Naive B cell (primary cell): ENCODE results near the gene IL18RAP. TPM values are rescaled to one million over a fixed set of nuclear protein-coding genes. Genes with fewer than 3 reads are reported as not detected.

Experiments used
- ATAC-seq, 2 donors: fragments of 150-1000 bp; cut with Tn5 transposase; 2 replicates each; pipeline ENCODE4 v1.10.0; 2021; ENCODE audit warnings: low read depth in 2 of 2, mild to moderate bottlenecking in 2 of 2, moderate library complexity in 2 of 2
- DNase-seq: peaks from one replicate; pipeline ENCODE4 v3.0.0; 2022
- H3K27ac Mint-ChIP-seq, 6 donors: one replicate each; pipeline ENCODE4 v1.8.0; 2020 to 2022; ENCODE audit warnings: mild to moderate bottlenecking in 6 of 6, mixed read lengths in 6 of 6, moderate library complexity in 5 of 6, inconsistent platforms in 2 of 6
- H3K27me3 Mint-ChIP-seq, 3 donors: one replicate each; pipeline ENCODE4 v1.8.0; 2021 to 2022; ENCODE audit warnings: mixed read lengths in 3 of 3, mild to moderate bottlenecking in 1 of 3
- H3K36me3 Mint-ChIP-seq, 2 donors: one replicate each; pipeline ENCODE4 v1.8.0; 2020 to 2022; ENCODE audit warnings: mixed read lengths in 2 of 2, inconsistent platforms in 1 of 2, mild to moderate bottlenecking in 1 of 2
- H3K4me1 Mint-ChIP-seq, 3 donors: one replicate each; pipeline ENCODE4 v1.8.0; 2020 to 2022; ENCODE audit warnings: mixed read lengths in 3 of 3, inconsistent platforms in 1 of 3, mild to moderate bottlenecking in 1 of 3, moderate library complexity in 1 of 3
- H3K4me3 Mint-ChIP-seq, 8 donors: one replicate each; pipeline ENCODE4 v1.8.0; 2020 to 2022; ENCODE audit warnings: mild to moderate bottlenecking in 8 of 8, mixed read lengths in 8 of 8, moderate library complexity in 8 of 8, inconsistent platforms in 2 of 8
- H3K9me3 Mint-ChIP-seq, 7 donors: one replicate each; pipeline ENCODE4 v1.8.0; 2020 to 2022; ENCODE audit warnings: mixed read lengths in 7 of 7, mild to moderate bottlenecking in 5 of 7, inconsistent platforms in 2 of 7, moderate library complexity in 1 of 7
- polyA plus RNA-seq, 6 donors: library from polyadenylated mRNA; unstranded; fragments of 300-500 nt; fragmentation: Illumina TruSeq; gene quantifications; one replicate each; pipeline ENCODE4 v1.2.3, GENCODE V29; 2021; ENCODE audit warnings: low read depth in 6 of 6

Gene IL18RAP
- polyA plus RNA-seq, 6 donors from 2014 or later, result not detected

DNA sequence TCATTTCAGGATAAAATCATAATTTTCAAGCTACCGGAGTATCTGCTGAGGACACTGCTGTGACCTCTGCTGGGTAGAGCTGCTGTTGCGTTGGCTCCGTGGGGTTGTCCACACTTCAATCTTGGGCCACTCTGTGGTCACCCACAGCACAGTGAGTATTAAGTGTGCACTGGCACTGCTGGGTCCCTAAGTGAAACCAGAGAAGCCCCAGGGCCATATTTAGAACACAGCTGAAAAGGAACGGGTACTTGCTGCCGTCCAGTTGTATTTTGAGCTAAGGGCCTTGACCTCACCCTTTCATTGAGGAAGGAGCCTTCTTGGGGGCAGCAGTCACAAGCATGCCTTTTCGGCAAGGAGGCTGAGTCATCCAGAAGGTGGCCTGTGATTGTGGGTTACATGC, 60.1 kb downstream of the IL18RAP start:
- H3K27ac Mint-ChIP-seq, result no peak overlapping the region
- H3K9me3 Mint-ChIP-seq, result no peaks in the 10 kb centered on the region
- DNase-seq, result no peak
- no peaks in the 10 kb centered on the region for H3K36me3 Mint-ChIP-seq
- H3K27me3 Mint-ChIP-seq, result peaks cover 14 to 41% (median 40%) of the 10 kb centered on the region in 3 donors
- no peaks in the 10 kb centered on the region for H3K4me1 Mint-ChIP-seq
- no peak for ATAC-seq
- H3K4me3 Mint-ChIP-seq, result no peak overlapping the region

DNA sequence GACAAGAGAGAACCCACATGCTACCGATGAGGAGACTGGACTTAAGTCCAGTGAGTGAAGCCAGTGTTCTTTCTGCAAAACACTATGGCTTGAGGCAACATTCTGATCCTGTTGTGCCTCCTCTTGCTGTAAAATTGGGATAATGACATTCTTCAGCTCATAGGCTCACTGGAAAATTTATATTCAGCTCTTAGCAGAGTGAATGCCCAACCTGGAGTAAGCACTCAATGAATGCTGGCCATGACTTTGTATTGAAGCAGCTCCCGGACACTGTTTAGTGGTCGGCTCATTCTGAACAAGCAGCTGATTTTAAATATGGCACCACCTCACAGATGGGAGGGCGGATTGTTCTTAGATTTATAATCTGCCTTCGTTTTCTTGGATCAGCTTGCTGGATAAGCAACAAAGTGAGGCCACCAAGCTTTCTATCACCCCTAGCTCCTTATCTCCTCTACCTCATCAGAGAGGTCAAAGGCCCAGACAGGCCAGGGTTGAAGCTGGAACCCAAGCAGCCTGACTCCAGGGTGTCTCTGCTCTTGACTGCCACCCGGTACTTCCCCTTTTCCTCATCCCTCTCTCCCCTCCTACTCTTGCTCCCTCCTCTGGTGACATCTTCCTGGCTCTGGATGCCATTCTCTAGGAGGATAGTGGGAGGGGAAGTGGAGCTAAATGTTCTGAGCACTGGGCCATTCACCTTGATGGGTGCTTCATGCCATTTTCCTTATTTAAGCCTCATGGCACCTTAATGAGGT, 61.5 kb downstream of the IL18RAP start:
- Mint-ChIP-seq H3K27me3 (peaks cover 18 to 44% (median 40%) of the 10 kb centered on the region in 3 donors), H3K27ac (no peak overlapping the region), H3K9me3 (no peaks in the 10 kb centered on the region), H3K4me3 (no peak overlapping the region), H3K36me3 (no peaks in the 10 kb centered on the region), H3K4me1 (peaks cover 0 to under 1% (median 0%) of the 10 kb centered on the region in 3 donors)
- DNase-seq (no peak), ATAC-seq (no peak)

DNA sequence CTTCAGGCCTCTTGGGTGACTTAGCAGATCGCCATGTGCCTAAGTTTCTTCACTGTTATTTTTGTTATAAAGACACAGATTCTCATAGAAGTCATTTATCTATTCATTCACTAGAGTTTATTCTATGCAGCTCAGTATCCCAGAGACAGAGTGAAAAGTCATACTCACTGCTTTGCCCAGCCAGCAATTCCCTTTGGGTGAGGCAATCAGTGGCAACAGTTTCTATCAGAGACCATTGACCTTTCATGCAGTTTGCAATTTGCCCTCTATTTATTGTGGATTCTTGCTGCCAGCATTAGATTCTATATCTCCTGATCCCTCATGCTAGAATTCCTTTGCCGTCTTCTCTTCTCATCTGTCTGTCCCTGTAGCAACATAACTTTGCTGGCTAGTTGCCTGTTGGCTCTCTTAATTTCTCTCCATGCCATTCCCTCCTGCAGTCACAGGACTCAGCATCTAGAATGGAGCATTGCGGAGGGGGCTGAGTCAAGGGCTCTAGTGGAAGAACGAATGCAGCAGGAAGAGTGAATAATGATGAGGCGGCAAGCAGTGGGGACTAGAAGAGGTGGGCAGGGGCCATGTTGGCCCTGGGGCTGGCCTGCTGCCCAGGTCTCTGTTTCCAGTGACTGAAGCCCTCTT, 62.3 kb downstream of the IL18RAP start:
- Mint-ChIP-seq H3K36me3 (no peaks in the 10 kb centered on the region), H3K4me3 (no peak overlapping the region), H3K4me1 (peaks cover 0 to 5% (median 0%) of the 10 kb centered on the region in 3 donors), H3K9me3 (peaks cover 0 to 4% (median 0%) of the 10 kb centered on the region in 7 donors), H3K27me3 (peaks cover 22 to 44% (median 40%) of the 10 kb centered on the region in 3 donors), H3K27ac (no peak overlapping the region)
- DNase-seq, result no peak
- ATAC-seq, result no peak

DNA sequence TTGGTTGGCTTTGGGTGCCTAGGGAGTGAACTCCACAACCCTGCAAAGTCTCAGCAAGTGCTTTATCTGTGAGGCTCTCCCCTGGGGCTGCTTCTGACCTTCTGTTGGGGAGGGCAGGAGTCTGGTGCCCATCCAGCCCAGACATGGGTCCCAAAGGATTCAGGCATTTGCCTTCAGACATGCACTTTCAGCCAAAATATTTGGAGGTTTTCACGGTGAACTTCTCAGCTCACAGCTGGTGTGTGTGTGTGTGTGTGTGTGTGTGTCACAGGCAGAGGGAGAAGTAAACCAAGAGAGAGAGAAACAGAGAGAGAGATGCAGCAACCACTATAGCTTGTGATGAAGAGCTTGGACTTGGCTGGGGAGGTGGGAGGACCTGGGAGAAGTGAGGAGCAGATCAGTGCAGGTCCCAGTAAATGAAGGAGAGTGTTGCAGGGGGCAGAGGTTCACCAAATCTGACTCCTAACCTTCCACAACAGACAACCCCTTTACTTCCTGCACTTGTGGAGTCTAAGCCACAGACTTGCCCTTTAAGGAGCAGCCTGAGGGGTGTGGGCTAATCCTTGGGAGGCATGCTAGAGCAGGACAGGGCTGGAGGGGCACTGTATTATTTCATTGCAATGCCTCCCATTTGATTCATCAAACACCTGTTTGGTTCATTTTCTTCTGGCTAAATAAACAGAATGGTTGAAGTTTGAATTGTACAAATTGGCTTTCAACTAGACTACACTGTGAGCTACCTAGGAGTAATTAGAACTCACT, 64.2 kb downstream of the IL18RAP start:
- DNase-seq, result no peak
- peaks cover 0 to 15% (median 0%) of the 10 kb centered on the region in 7 donors for H3K9me3 Mint-ChIP-seq
- H3K36me3 Mint-ChIP-seq, result no peaks in the 10 kb centered on the region
- peak overlapping the region in 1 of 8 donors; percentile 37 for H3K4me3 Mint-ChIP-seq
- H3K27ac Mint-ChIP-seq, result no peak overlapping the region
- ATAC-seq, result no peak
- peaks cover 0 to 5% (median 0%) of the 10 kb centered on the region in 3 donors for H3K4me1 Mint-ChIP-seq
- H3K27me3 Mint-ChIP-seq, result peaks cover 31 to 38% (median 33%) of the 10 kb centered on the region in 3 donors

DNA sequence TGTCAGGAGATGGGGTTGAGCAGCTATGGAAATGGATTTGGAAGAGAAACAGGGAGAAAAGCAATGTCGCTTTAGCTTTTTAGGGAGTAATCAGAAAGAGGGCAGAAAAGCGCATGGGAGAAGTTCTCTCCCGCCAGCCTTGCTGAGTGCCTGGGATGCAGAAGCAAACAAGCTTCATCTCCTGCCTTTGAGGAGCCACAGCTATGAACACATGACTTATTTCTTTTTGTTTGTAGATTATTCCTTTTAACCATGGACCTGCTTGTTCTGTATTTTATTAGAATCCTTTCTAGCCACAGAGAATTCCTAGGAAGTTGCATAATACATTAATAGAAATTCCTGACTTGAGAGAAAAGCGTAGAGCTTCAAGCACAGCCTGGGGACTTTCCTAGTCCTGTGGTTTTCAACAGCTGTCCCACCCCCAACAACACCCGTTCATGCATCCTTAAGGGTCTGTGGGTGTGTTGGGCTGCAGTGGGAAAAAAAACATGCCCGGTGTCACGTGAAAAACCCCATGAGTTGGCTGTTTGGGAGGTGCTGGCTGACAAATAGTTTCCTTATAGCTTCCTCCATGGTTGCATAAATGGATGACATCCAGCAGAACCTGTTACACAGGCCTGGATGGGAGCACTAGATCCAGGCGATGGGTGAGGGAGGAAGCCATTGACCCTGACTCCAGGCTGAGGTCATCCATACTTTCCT, 65.0 kb downstream of the IL18RAP start:
- ATAC-seq (no peak), DNase-seq (no peak)
- Mint-ChIP-seq H3K27ac (no peak overlapping the region), H3K9me3 (peaks cover 0 to 19% (median under 1%) of the 10 kb centered on the region in 7 donors), H3K36me3 (peaks cover 0 to 2% of the 10 kb centered on the region in 2 donors), H3K4me3 (no peak overlapping the region), H3K4me1 (peaks cover 0 to 5% (median 0%) of the 10 kb centered on the region in 3 donors), H3K27me3 (peaks cover 33 to 42% (median 33%) of the 10 kb centered on the region in 3 donors)

DNA sequence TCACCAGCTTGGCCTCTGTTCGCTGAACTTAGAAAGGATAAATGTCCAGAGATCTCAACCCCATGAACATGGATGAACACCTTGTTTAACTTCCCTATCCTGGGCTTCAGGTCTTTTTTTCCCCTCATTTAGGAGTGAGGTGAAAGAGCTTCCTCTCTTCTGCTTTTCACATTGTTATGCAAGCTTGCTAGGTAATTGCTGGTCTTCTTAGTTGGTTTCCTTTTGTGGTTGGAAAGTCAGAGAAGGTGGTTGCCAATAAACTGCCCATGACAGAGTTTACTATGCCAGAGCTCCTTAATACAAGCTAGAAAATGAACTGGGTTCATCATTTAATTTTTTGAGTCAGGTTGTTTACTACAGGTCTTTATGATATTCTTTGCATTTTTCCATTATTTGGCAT, 66.7 kb downstream of the IL18RAP start:
- peaks cover 0 to 32% (median 7%) of the 10 kb centered on the region in 7 donors for H3K9me3 Mint-ChIP-seq
- H3K27me3 Mint-ChIP-seq, result peaks cover 24 to 39% (median 33%) of the 10 kb centered on the region in 3 donors
- ATAC-seq, result no peak
- H3K4me1 Mint-ChIP-seq, result peaks cover 0 to 5% (median 0%) of the 10 kb centered on the region in 3 donors
- H3K4me3 Mint-ChIP-seq, result no peak overlapping the region
- peaks cover 0 to 5% of the 10 kb centered on the region in 2 donors for H3K36me3 Mint-ChIP-seq
- no peak for DNase-seq
- H3K27ac Mint-ChIP-seq, result peak overlapping the region in 1 of 6 donors; percentile 76

DNA sequence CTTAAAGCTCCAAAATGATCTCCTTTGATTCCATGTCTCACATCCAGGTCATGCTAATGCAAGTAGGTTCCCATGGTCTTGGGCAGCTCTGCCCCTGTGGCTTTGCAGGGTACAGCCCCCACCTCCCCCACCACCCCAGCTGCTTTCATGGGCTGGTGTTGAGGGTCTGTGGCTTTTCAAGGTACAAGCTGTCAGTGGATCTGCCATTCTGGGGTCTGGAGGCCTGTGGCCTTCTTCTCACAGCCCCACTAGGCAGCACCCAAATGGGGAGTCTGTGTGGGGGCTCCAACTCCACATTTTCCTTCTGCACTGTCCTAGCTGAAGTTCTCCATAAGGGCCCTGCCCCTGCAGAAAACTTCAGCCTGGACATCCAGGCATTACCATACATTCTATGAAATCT, 69.0 kb downstream of the IL18RAP start:
- ATAC-seq (no peak), DNase-seq (no peak)
- Mint-ChIP-seq H3K4me3 (no peak overlapping the region), H3K9me3 (peaks cover 2 to 34% (median 7%) of the 10 kb centered on the region in 7 donors), H3K36me3 (peaks cover 0 to 5% of the 10 kb centered on the region in 2 donors), H3K27ac (no peak overlapping the region), H3K27me3 (peaks cover 9 to 32% (median 24%) of the 10 kb centered on the region in 3 donors), H3K4me1 (peaks cover 0 to 5% (median 0%) of the 10 kb centered on the region in 3 donors)

DNA sequence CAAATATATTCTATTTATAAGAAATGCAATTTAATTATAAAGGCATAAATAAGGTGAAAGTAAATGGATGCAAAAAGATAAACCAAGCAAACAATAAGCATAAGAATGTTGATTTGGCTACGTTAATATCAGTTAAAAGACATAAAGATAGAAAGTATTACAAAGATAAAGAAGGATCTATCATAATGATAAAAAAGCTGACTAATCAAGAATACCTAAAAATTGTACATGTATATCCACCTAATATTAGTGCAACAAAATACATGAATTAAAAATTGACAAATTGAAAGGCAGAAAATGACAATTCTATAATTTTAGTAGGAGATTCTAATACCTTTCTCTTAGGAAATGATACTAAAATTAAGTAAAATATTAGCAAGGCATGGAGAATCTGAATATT, 71.6 kb downstream of the IL18RAP start:
- Mint-ChIP-seq H3K36me3 (peaks cover 0 to 5% of the 10 kb centered on the region in 2 donors), H3K4me3 (no peak overlapping the region), H3K27me3 (peaks cover 0 to 25% (median 23%) of the 10 kb centered on the region in 3 donors), H3K27ac (no peak overlapping the region), H3K4me1 (peaks cover 0 to 4% (median 0%) of the 10 kb centered on the region in 3 donors), H3K9me3 (peaks cover 2 to 38% (median 7%) of the 10 kb centered on the region in 7 donors)
- DNase-seq (no peak), ATAC-seq (no peak)

DNA sequence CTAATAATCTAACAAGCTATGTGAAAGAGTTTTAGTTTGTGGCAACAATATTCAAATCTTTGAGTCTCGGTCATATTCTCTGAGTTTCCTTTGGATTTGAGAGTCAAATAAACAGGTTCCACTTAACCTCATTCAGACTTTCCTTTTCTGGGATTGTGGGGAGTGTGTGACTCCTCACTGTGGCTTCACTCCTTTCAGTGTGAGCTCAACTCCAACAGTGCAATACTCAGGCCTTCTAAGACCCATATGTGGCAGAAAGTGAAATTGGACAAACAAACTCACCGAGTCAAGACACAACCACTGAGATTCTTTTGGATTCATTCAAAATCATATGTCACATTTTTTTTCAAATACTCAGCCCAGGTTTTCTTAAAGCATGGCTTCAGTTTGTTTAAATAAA, 75.5 kb downstream of the IL18RAP start:
- Mint-ChIP-seq H3K4me1 (no peaks in the 10 kb centered on the region), H3K27ac (no peak overlapping the region), H3K36me3 (no peaks in the 10 kb centered on the region), H3K9me3 (peaks cover 0 to 14% (median 5%) of the 10 kb centered on the region in 7 donors), H3K27me3 (peaks cover 7 to 33% (median 16%) of the 10 kb centered on the region in 3 donors), H3K4me3 (no peak overlapping the region)
- DNase-seq (no peak), ATAC-seq (no peak)

DNA sequence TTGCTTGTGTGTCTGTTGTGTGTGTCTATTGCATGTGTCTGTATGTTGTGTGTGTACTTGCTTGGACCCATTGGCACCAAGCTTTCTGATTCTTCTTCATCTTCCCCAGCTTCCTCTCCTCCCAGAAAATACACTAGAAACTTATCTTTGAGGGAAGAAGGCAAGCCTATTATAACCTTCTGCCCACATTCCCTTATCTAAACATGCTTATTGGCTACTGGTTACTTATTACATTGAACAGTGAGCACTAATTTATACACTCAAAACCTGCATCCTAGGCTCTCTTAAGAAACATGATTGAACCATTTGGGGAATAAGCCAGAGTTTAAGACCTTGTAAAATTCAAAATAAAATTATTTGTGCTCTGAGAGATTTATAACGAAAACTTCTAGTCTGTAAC, 76.6 kb downstream of the IL18RAP start:
- H3K4me1 Mint-ChIP-seq, result no peaks in the 10 kb centered on the region
- no peak overlapping the region for H3K4me3 Mint-ChIP-seq
- DNase-seq (no peak), ATAC-seq (no peak)
- H3K36me3 Mint-ChIP-seq, result no peaks in the 10 kb centered on the region
- H3K9me3 Mint-ChIP-seq, result peaks cover 0 to 5% (median 3%) of the 10 kb centered on the region in 7 donors
- peaks cover 7 to 37% (median 23%) of the 10 kb centered on the region in 3 donors for H3K27me3 Mint-ChIP-seq
- no peak overlapping the region for H3K27ac Mint-ChIP-seq
